ENCODE measurements around the gene FGD4.

- TF ChIP-seq MAX (IDR thresholded peaks at IDR 0.05), result no peak
- no peak for TF ChIP-seq CREB1 (IDR thresholded peaks at IDR 0.05; ENCODE audit: low read depth)
- TF ChIP-seq FOXM1 (IDR thresholded peaks at IDR 0.05; ENCODE audit: borderline replicate concordance, low read depth), result no peak
- no peak for TF ChIP-seq EP300 (IDR thresholded peaks at IDR 0.05; ENCODE audit: borderline replicate concordance)
- TF ChIP-seq CEBPB (IDR thresholded peaks at IDR 0.05), result no peak
- TF ChIP-seq YY1 (IDR thresholded peaks at IDR 0.05; ENCODE audit: low read depth), result no peak
- TF ChIP-seq TAF1 (IDR thresholded peaks at IDR 0.05; ENCODE audit: low read depth), result no peak
- no peak for TF ChIP-seq RAD21 (IDR thresholded peaks at IDR 0.05; ENCODE audit: low read depth)
- no peak for TF ChIP-seq REST (IDR thresholded peaks at IDR 0.05; ENCODE audit: low read depth)
- TF ChIP-seq NFIC (IDR thresholded peaks at IDR 0.05), result no peak
- no peak for TF ChIP-seq TCF12 (IDR thresholded peaks at IDR 0.05; ENCODE audit: low read depth)
- no peak for TF ChIP-seq USF1 (IDR thresholded peaks at IDR 0.05)
- TF ChIP-seq EGR1 (IDR thresholded peaks at IDR 0.05), result no peak
Observed at GRCh38 chr12:32644431-32644830, 245.1 kb downstream of the FGD4 start.
